GM21717 (cell line): ENCODE results near the gene ZGLP1.

Experiments used
- ATAC-seq: cut with Tn5 transposase; IDR thresholded peaks from one replicate; pipeline ENCODE4 v1.9.1; 2021; ENCODE audit warnings: mild to moderate bottlenecking, moderate library complexity; ENCODE audit not compliant: unreplicated experiment

Gene ZGLP1

GRCh38 chr19:10295847-10296591 is 13.6 kb downstream of the ZGLP1 start:
- no peak for ATAC-seq

GRCh38 chr19:10295305-10295846 is 14.2 kb downstream of the ZGLP1 start:
- no peak for ATAC-seq

DNA sequence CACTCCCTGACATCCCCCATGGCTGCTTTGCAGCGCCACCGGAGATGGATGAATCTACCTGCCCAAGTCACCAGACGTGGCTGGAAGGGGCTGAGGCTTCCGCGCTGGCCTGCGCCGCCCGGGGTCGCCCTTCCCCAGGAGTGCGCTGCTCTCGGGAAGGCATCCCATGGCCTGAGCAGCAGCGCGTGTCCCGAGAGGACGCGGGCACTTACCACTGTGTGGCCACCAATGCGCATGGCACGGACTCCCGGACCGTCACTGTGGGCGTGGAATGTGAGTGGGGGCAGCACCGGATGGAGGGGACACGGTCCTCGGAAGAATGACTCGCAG is 15.3 kb downstream of the ZGLP1 start:
- ATAC-seq, result no peak

GRCh38 chr19:10293637-10294367 is 15.8 kb downstream of the ZGLP1 start:
- ATAC-seq, result no peak

GRCh38 chr19:10292789-10293636 is 16.6 kb downstream of the ZGLP1 start:
- no peak for ATAC-seq

GRCh38 chr19:10292206-10292788 is 17.3 kb downstream of the ZGLP1 start:
- ATAC-seq, result peak; percentile 34

GRCh38 chr19:10291554-10292205 is 17.9 kb downstream of the ZGLP1 start:
- peak; percentile 1 for ATAC-seq

DNA sequence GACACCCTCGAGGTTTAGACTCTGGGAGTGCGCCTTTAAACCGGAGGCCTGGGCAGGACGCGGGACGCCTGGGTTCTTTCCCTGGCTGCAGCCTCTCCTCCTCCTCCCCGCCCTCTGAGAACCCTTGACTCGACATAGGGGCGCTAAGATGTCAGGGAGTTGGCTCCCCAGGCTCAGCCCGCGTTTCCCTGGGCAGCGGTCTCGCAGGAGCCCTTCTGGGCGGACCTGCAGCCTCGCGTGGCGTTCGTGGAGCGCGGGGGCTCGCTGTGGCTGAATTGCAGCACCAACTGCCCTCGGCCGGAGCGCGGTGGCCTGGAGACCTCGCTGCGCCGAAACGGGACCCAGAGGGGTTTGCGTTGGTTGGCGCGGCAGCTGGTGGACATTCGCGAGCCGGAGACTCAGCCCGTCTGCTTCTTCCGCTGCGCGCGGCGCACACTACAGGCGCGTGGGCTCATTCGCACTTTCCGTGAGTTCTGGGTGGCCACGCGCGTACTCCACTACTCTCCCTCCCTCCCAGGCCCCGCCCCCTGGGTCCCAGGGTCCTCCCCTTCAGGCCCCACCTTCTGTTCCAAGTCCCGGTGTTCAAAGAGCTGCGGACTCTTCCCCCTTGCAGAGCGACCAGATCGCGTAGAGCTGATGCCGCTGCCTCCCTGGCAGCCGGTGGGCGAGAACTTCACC is 18.6 kb downstream of the ZGLP1 start:
- no peak for ATAC-seq

GRCh38 chr19:10290357-10290875 is 19.2 kb downstream of the ZGLP1 start:
- no peak for ATAC-seq

DNA sequence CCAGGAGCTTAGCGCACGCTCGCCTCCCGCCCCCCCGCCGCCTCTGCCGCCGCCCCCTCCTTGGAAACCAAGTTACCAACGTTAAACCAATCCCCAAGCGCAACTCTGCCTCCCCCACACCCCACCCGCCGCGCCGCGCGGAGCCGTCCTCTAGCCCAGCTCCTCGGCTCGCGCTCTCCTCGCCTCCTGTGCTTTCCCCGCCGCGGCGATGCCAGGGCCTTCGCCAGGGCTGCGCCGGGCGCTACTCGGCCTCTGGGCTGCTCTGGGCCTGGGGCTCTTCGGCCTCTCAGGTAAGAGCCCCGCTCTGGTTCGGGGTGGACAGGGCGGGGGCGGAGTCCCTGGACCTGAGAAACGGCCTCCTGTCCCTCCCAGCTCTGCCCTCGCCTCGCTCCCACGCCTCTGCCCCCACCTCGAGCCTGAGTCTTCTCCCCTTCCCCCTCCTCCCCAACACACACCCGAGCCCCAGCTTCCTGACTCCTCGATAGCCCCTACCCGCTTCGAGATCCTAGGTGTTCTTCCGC is 19.7 kb downstream of the ZGLP1 start, which contains the start of gene ICAM5:
TSS of gene ICAM5 (plus strand) at position 117 of the 521 bp plus-strand sequence. CDS start at position 209, 92 bp downstream.
- ATAC-seq, result no peak

DNA sequence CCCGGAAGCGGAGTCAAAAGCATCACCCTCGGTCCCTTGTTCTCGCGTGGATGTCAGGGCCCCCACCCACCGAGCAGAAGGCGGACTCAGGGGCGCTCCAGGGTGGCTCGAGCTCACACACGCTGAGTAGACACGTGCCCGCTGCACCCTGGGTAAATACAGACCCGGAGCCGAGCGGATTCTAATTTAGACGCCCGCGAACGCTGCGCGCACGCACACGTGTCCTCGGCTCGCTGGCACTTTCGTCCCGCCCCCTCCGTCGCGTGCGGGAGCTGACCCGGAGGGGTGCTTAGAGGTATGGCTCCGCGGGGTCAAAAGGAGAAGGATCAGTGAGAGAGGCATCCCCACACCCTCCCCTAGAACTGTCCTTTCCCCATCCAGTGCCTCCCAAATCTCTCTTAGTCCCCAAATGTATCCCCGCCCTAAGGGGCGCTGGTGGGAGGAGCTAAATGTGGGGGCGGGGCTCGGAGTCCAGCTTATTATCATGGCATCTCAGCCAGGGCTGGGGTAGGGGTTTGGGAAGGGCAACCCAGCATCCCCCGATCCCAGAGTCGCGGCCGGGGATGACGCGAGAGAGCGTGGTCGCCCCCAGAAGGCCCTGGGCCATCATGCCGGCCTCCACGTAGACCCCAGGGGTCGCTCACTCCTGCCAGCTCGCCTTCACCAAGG is 20.3 kb downstream of the ZGLP1 start:
- no peak for ATAC-seq

DNA sequence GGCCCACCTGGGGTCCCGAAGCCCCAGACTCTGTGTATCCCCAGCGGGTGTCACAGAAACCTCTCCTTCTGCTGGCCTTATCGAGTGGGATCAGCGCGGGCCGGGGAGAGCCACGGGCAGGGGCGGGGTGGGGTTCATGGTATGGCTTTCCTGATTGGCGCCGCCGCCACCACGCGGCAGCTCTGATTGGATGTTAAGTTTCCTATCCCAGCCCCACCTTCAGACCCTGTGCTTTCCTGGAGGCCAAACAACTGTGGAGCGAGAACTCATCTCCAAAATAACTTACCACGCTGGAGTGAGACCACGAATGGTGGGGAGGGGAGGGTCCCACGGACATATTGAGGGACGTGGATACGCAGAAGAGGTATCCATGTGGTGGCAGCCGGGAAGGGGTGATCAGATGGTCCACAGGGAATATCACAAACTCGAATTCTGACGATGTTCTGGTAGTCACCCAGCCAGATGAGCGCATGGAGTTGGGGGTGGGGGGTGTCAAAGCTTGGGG is 20.9 kb downstream of the ZGLP1 start:
- ATAC-seq, result no peak

DNA sequence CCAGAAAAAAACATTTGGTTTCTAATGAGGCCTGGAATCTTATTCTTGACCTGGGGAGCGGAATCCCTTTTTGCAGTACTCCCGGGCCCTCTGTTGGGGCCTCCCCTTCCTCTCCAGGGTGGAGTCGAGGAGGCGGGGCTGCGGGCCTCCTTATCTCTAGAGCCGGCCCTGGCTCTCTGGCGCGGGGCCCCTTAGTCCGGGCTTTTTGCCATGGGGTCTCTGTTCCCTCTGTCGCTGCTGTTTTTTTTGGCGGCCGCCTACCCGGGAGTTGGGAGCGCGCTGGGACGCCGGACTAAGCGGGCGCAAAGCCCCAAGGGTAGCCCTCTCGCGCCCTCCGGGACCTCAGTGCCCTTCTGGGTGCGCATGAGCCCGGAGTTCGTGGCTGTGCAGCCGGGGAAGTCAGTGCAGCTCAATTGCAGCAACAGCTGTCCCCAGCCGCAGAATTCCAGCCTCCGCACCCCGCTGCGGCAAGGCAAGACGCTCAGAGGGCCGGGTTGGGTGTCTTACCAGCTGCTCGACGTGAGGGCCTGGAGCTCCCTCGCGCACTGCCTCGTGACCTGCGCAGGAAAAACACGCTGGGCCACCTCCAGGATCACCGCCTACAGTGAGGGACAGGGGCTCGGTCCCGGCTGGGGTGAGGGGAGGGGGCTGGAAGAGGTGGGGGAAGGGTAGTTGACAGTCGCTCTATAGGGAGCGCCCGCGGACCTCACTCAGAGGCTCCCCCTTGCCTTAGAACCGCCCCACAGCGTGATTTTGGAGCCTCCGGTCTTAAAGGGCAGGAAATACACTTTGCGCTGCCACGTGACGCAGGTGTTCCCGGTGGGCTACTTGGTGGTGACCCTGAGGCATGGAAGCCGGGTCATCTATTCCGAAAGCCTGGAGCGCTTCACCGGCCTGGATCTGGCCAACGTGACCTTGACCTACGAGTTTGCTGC is 22.5 kb downstream of the ZGLP1 start, which contains the start of gene ICAM4:
TSS of gene ICAM4 (plus strand) at position 153 of the 935 bp plus-strand sequence. CDS start at position 211, 58 bp downstream.
- ATAC-seq, result no peak

DNA sequence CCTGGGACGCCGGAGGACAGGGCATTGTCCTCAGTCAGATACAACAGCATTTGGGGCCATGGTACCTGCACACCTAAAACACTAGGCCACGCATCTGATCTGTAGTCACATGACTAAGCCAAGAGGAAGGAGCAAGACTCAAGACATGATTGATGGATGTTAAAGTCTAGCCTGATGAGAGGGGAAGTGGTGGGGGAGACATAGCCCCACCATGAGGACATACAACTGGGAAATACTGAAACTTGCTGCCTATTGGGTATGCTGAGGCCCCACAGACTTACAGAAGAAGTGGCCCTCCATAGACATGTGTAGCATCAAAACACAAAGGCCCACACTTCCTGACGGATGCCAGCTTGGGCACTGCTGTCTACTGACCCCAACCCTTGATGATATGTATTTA is 24.2 kb downstream of the ZGLP1 start:
- ATAC-seq, result no peak

DNA sequence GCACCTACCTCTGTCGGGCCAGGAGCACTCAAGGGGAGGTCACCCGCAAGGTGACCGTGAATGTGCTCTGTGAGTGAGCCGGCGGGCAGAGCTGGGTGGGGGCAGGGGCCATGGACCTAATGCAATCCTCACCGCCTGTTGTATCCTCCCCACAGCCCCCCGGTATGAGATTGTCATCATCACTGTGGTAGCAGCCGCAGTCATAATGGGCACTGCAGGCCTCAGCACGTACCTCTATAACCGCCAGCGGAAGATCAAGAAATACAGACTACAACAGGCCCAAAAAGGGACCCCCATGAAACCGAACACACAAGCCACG is 24.7 kb downstream of the ZGLP1 start:
- no peak for ATAC-seq

DNA sequence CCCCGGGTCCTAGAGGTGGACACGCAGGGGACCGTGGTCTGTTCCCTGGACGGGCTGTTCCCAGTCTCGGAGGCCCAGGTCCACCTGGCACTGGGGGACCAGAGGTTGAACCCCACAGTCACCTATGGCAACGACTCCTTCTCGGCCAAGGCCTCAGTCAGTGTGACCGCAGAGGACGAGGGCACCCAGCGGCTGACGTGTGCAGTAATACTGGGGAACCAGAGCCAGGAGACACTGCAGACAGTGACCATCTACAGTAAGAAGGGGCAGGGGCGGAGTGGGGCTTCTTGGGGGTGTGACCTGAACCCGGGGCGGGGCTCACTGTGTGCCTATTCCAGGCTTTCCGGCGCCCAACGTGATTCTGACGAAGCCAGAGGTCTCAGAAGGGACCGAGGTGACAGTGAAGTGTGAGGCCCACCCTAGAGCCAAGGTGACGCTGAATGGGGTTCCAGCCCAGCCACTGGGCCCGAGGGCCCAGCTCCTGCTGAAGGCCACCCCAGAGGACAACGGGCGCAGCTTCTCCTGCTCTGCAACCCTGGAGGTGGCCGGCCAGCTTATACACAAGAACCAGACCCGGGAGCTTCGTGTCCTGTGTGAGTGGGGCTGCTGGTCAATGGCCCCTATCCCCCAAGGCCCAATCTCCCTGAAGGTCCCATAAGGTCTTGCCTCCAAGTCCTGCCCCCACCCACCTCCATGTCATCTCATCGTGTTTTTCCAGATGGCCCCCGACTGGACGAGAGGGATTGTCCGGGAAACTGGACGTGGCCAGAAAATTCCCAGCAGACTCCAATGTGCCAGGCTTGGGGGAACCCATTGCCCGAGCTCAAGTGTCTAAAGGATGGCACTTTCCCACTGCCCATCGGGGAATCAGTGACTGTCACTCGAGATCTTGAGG is 25.3 kb downstream of the ZGLP1 start:
- ATAC-seq, result no peak
